A549 (cell line): ENCODE results near the gene MYOZ1.

ENCODE experiments used
- CBX2 ChIP-seq: fragments of 200-600 bp; sonication (generic); IDR thresholded peaks from 2 replicates; pipeline ENCODE4 v1.6.1; 2016; ENCODE audit warnings: low read depth, mild to moderate bottlenecking, borderline replicate concordance
- CTCF ChIP-seq: fragments of >200 bp; sonication (Bioruptor Twin); formaldehyde crosslinking; IDR thresholded peaks from 3 replicates; pipeline ENCODE4 v1.5.1; 2016
- MAFK ChIP-seq: fragments of 450-650 bp; IDR thresholded peaks from 2 replicates; pipeline ENCODE4 v1.6.1; 2014; ENCODE audit not compliant: partially characterized antibody
- MAZ ChIP-seq: fragments of 150-350 bp; IDR thresholded peaks from 2 replicates; pipeline ENCODE4 v1.6.1; 2014; ENCODE audit warnings: antibody characterized with exemption, low read depth, low read length, borderline replicate concordance
- POLR2A ChIP-seq: IDR thresholded peaks from 2 replicates; pipeline ENCODE4 v1.6.1; 2012; ENCODE audit warnings: mild to moderate bottlenecking, low read length
- RARB ChIP-seq: fragments of 250-450 bp; sonication (Bioruptor Pico); IDR thresholded peaks from 2 replicates; pipeline ENCODE4 v1.8.0; 2021; ENCODE audit warnings: mild to moderate bottlenecking, moderate library complexity
- REST ChIP-seq: fragments of 200-600 bp; sonication (generic); IDR thresholded peaks from 2 replicates; pipeline ENCODE4 v1.6.1; 2016; ENCODE audit warnings: antibody characterized with exemption, mild to moderate bottlenecking, moderate library complexity
- RNF2 ChIP-seq: fragments of 200-600 bp; sonication (generic); IDR thresholded peaks from 2 replicates; pipeline ENCODE4 v1.6.1; 2016; ENCODE audit warnings: low read depth, mild to moderate bottlenecking, antibody characterized with exemption, moderate library complexity, borderline replicate concordance
- ZC3H11A ChIP-seq: fragments of 450-650 bp; IDR thresholded peaks from 2 replicates; pipeline ENCODE4 v1.6.1; 2014; ENCODE audit warnings: antibody characterized with exemption, mild to moderate bottlenecking
- ZNF302 ChIP-seq: fragments of 250-450 bp; sonication (Bioruptor Pico); IDR thresholded peaks from 2 replicates; pipeline ENCODE4 v1.9.0; 2021; ENCODE audit warnings: inconsistent platforms, mild to moderate bottlenecking, moderate library complexity

GRCh38 chr10:73627300-73627699 is 14.0 kb downstream of the MYOZ1 start:
- no peak for TF ChIP-seq ZC3H11A
- no peak for TF ChIP-seq REST
- no peak for TF ChIP-seq CTCF
- no peak for TF ChIP-seq CBX2
- TF ChIP-seq RNF2 = no peak
- TF ChIP-seq POLR2A = no peak
- TF ChIP-seq MAZ = no peak
- TF ChIP-seq MAFK = no peak
- TF ChIP-seq RARB = no peak
- no peak for TF ChIP-seq ZNF302
